Ammon's horn (tissue), 1 donor: Measurements from ENCODE around the gene PRPF6.
"Not testable (repeated sequence)": the region's sequence is repeated elsewhere in the genome, so short reads cannot be mapped to it uniquely, and the experiment has no call there.

Experiments
- DNase-seq: peaks from one replicate; pipeline ENCODE4 v3.0.0-alpha.2; 2016; ENCODE audit warnings: low spot score

PRPF6 gene

DNA sequence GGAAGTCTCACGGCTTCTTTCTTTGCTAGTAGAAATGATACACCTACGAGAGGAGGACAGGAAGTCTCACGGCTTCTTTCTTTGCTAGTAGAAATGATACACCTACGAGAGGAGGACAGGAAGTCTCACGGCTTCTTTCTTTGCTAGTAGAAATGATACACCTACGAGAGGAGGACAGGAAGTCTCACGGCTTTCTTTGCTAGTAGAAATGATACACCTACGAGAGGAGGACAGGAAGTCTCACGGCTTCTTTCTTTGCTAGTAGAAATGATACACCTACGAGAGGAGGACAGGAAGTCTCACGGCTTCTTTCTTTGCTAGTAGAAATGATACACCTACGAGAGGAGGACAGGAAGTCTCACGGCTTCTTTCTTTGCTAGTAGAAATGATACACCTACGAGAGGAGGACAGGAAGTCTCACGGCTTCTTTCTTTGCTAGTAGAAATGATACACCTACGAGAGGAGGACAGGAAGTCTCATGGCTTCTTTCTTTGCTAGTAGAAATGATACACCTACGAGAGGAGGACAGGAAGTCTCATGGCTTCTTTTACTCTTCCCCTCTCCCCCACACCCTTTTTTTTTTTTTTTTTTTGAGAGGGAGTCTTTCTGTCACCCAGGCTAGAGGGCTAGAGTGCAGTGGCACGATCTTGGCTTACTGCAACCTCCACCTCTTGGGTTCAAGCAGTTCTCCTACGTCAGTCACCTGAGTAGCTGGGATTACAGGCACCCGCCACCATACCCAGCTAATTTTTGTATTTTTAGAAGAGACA is 31.6 kb downstream of the PRPF6 start:
- not testable (repeated sequence) for DNase-seq

DNA sequence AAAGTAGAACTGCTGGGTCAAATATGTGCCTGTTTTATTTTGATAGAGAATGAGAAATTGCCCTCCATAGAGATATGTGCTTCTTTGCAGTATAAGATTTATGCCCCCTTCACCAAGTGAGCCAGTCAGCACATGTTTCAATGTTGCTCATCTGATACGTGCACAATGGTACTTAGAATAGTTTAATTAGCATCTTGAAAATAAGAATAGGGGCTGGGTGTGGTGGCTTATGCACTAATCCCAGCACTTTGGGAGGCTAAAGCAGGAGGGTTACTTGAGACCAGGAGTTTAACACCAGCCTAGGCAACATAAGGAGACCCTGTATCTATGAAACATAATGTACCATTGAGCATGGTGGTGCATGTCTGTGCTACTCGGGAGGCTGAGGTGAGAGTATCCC is 34.7 kb downstream of the PRPF6 start:
- DNase-seq, result no peak

DNA sequence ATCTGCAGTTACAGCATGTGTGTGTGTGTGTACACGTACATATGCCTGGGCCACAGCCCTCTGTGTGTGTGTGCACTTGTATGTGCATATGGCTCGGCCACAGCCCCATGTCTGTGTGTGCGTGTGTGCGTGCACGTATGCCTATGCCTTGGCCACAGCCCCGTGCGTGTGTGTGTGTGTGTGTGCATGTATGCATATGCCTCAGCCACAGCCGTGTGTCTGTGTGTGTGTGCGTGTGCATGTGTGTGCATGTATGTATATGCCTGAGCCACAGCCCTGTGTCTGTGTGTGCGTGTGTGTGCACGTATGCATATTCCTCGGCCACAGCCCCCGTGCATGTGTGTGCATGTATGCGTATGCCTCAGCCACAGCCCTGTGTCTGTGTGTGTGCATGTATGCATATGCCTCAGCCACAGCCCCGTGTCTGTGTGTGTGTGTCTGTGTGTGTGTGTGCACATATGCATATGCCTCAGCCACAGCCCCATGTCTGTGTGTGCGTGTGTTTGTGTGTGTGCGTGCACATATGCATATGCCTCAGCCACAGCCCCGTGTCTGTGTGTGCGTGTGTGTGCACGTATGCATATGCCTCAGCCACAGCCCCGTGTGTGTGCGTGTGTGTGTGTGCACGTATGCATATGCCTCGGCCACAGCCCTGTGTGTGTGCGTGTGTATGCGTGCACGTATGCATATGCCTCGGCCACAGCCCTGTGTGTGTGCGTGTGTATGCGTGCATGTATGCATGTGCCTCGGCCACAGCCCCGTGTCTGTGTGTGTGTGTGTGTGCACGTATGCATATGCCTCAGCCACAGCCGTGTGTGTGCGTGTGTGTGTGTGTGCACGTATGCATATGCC is 40.4 kb downstream of the PRPF6 start:
- DNase-seq, result no peak

DNA sequence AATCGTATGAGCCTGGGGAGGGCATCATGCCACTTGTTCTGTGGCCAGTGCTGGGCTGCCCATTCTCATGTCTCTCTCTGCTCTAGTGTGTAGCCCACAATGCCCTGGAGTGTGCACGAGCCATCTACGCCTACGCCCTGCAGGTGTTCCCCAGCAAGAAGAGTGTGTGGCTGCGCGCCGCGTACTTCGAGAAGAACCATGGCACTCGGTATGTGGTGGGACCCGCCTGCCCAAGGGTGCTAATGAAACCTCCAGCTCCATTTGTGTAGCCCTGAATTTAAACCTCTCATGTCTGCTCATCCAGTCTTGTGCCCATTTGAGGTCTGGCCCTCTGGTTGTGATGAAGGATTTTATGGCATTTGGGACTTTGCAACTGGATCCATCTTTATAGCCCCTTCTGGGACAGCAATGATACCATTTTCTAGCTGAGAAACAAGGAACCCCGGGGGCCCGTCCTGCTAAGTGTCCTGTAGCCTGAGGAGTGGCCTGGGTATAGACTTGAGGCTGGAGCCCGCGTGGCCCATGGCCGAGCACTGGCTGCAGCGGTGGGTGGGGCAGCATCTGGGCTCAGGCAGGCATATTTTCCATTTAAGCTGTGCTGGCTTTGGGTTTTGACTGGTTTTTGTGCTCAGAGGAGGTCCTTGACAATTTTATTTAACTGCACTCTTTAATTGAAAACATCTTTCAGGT is 41.9 kb downstream of the PRPF6 start:
- no peak for DNase-seq

DNA sequence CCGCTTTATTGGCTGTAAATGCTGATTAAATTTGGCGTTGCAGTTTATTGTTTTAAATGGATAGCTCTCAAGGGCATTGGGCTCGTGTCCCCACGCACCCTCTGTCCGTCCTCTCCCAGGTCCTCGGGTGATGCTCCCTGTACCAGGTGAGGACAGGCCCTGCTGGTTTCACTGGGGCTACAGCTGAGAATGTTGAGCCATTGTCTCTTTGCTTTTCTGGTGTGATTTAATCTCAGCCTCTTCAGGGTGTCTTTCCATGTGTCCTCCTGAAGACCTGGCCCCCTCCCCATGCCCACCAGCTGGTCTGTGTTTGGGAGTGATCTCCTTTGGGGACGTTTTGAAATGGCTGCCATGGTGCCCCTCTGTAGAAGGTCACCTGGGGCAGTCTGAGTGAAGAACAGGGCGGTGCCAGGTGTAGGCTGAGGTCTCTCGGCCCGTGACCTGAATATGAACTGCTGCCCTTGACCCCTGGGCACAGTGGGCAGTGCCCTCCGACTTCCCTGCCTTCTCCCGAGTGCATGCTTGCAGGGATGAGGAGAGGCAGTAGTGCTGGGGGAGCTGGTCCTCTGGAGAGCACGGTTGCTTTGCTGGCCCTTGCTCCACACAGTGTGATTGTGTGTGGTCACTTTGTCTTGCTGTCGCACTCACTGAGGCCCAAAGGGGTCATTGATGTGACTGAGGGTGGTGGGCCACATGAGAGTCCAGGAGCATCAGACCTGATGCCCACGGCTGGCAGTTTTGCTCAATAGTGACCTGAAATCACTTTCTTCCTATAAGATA is 42.6 kb downstream of the PRPF6 start:
- DNase-seq, result no peak

DNA sequence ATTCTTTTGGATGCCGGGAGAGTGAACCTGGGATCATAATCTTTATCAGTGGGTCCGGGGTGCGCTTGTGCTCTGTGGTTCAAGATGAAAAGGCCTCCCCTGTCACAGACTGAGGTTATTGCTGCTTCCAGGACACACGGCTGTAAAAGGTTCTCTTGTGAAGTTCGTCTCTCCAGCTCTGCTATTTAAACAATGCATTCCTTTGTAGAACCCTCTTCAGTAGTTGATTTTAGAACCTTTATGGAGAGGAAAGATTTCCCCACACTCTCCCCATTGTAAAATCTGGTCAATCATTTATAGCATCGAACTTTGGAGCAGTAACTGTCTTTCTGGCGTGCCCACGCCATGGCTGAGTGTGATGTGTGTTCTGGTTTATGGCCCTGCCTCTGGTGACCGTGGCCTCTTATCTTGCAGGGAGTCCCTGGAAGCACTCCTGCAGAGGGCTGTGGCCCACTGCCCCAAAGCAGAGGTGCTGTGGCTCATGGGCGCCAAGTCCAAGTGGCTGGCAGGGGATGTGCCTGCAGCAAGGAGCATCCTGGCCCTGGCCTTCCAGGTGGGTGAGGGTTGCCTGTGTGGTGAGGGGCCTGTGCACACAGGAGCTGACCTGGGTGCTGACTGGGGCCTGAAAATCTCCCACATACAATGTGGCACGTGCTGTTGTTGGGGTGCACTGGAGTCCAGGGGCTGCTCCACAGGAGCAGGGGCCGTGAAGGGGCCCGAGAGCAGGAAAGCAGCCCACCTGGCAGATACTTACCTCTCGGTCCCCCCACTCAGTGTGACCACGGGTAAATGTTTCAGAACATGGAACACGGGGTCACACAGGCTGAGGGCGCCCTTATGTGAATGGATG is 43.4 kb downstream of the PRPF6 start:
- no peak for DNase-seq

DNA sequence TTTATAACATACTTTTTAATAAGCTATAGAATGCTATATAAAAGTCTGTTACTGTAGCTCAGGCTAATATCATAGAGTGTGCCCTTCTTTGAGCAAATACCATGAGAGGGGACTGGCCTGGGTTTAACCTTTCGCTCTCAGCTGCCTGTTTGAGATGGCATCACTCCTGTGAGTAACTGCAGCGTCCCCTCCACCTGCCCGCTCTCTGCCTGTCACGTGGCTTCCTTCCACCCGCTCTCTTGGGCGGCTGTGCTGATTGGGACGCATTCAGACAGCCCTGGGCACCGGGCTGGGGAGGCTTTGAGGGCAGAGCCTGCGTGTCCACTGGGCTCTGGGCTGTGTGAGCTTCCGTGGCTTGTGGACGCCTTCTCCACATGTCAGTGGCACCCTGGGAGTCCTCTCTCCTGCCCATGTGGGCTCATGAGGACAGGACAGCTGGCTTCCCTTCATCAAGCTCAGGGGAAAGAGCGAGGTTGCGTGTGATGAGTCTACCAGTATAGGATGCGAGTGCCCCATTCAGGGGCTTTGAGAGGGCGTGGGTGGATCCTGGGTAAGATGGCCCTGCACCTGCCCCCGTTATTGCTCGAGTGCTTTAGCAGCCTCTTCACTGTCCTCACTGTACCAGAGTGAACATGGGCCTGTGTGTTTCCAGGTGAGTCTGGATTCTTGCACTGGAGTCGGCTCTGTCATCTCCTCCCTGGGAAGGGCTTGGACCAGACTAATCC is 44.3 kb downstream of the PRPF6 start:
- no peak for DNase-seq

DNA sequence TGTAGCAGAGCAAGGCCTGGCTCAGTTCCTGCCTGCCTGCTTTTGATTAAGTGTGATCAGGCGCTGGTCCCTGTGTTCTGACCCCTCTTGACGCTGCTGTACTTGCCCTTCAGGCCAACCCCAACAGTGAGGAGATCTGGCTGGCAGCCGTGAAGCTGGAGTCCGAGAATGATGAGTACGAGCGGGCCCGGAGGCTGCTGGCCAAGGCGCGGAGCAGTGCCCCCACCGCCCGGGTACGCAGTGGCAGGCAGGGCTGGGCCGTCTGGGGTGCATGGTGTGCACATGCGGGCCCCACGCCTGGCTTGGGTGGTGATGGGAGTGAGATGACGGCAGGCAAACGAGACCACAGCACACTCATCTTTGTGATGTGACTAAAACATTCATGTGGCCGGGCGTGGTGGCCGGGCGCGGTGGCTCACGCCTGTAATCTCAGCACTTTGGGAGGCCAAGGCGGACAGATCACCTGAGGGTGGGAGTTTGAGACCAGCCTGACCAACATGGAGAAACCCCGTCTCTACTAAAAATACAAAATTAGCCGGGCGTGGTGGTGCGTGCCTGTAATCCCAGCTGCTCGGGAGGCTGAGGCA is 45.0 kb downstream of the PRPF6 start:
- no peak for DNase-seq

DNA sequence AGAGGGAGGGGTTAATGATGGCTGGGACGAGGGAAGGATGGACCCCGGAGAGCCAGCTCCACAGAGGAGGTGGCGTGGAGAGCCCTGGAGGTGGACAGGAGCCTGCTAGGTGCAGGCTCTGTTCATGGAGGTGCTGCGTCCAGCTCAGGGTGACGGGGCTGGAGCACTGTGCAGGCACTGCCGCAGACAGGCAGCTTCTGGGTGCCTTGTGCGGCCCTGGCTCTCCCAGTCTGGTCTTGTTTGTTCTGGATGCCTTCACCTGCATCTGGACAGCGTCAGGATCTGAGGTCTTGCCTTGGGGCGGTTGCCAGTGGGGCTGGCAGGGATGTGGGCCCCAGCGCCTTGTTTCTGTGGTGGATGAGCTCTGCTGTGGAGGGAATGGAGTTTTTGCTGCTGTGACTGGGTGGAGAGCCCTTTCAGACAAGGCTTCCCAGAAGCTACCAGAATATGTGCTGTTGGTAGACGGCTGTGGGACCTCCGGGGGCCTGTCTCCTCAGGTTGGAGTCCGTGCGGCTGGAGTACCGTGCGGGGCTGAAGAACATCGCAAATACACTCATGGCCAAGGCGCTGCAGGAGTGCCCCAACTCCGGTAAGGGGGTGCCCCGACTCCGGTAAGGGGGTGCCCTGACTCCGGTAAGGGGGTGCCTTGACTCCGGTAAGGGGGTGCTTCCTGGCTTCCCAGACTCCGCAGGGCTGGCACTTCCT is 47.2 kb downstream of the PRPF6 start:
- no peak for DNase-seq

DNA sequence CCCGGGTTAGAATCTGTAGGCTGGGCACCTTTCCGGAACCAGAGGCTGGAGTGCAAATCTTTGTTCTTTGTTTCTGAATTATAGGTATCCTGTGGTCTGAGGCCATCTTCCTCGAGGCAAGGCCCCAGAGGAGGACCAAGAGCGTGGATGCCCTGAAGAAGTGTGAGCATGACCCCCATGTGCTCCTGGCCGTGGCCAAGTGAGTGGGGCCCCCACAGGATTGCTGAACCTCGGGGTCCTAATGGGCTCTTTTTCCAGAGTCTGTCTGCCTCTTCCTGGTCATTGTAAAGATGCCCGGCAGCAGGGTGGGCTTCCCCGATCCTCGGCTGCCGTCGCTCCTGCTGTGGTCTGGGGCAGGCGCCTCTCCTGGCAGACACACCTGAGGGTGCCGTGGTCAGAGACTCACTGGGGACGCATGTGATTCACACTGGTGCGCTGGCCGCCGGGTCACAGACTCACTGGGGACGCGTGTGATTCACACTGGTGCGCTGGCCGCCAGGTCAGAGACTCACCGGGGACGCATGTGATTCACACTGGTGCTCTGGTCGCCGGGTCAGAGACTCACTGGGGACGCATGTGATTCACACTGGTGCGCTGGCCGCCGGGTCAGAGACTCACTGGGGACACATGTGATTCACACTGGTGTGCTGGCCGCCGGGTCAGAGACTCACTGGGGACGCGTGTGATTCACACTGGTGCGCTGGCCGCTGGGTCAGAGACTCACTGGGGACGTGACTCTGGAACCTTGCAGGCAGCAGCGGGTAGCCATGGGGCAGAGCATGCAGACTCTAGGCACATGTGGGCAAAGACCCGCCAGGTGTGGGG is 48.6 kb downstream of the PRPF6 start:
- DNase-seq, result no peak

DNA sequence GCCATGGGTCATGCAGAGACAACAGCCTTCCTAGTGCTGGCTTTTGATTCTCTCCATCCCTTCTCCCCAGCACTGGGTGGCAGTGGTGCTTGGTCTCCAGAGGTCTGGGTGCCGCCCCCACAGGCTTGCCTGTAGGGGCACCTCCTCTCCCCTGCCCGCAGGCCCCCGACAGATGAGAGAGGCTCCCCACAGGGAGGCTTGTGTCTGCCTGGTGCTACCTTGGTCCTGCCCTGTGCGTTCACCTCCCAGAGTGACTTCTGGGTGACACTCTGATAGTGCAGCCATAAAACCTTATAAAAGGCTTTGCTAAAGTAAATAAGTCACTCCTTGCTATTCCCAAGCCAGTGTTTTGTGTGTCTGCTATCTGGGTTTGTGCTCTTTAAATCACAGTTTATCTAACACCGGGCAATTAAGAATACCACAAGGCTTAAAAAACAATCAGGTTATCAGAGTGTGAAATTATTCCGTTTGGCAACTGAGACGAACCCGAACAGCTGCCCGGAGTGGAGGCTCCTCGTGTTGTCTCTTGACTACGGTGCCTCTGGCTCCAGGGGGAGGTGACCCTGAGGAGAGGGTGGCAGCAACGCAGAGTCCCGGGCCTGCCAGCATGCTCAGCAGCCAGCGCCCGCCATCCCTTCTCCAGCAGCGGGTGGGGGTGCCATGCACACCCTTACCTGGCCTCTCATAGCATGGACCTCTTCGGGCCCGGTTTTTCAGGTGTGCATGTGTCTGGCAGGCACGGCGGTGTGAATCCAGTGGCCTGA is 49.6 kb downstream of the PRPF6 start:
- no peak for DNase-seq

DNA sequence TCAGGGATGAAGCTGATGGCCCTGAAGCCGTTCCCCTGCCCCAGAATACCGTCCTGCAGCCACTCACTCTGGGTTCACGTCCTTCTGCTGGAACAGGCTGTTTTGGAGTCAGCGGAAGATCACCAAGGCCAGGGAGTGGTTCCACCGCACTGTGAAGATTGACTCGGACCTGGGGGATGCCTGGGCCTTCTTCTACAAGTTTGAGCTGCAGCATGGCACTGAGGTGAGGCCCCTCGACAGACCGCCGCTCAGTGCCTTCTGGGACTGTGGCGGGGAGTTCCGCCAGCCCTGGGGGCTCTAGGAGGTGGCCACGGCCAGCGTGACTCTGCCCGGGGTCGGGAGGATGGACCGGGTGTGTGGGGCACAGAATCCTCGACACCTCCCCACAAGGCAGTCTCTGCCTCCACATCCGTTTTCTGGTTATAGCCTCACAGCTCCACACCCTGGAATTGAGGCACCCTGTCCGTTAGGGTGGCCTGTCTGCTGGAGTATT is 50.9 kb downstream of the PRPF6 start:
- DNase-seq, result no peak

DNA sequence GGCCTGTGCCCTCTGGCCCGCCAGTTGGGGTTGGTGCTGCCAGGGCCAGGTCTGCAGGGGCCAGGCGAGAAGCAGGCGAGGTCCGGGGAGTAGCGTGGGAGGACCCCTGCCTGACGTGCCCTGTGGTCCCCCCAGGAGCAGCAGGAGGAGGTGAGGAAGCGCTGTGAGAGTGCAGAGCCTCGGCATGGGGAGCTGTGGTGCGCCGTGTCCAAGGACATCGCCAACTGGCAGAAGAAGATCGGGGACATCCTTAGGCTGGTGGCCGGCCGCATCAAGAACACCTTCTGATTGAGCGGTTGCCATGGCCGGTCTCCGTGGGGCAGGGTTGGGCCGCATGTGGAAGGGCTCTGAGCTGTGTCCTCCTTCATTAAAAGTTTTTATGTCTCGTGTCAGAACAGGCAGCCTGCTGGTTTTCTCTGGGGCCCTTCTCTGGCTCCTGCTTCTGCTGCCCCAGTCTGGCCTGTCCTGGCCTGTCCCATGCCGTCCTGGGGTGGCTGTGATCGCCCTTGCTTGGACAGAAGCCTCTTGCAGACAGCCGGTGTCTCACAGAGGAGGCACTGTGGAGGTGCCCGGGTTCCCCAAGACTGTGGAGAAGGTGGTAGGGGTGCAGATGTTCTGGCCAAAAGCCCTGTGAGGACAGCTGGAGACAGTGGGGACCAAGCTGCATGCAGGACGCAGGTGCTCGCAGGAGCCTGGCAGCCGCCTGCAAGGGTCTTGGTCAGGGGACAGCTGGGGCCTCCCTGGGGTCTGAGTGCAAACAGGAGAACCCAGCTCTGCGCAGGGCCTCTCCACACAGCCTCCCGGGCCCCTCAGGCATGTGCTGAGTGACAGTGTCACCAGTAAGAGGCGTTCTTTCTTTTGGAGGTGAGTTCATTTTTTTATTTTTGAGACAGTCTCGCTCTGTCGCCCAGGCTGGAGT is 52.0 kb downstream of the PRPF6 start:
- DNase-seq, result no peak

DNA sequence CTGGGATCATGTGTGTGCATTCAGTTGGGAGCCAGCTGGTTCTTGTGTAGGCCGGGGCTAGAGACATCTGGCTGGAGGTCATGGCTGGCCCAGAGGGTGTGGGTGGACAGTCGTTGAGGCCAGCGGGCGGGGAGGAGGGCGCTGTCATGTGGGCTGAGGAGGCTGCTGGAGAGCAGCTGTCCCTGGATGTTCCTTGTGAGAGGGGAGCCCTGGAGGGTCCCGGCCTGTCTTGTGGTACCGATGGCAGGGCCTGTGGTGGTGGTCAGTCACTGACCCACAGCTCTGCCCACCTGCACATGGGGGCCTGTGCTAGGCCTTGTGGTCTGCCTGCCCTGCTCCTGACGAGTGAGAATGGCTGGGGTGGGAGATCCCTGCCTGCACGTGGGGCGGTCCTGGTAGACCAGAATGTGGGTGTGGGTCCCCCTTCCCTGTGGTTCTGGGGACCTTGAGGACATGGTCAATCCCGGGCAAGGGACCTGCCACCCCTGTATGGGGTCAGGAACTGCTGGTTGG is 53.1 kb downstream of the PRPF6 start:
- no peak for DNase-seq

DNA sequence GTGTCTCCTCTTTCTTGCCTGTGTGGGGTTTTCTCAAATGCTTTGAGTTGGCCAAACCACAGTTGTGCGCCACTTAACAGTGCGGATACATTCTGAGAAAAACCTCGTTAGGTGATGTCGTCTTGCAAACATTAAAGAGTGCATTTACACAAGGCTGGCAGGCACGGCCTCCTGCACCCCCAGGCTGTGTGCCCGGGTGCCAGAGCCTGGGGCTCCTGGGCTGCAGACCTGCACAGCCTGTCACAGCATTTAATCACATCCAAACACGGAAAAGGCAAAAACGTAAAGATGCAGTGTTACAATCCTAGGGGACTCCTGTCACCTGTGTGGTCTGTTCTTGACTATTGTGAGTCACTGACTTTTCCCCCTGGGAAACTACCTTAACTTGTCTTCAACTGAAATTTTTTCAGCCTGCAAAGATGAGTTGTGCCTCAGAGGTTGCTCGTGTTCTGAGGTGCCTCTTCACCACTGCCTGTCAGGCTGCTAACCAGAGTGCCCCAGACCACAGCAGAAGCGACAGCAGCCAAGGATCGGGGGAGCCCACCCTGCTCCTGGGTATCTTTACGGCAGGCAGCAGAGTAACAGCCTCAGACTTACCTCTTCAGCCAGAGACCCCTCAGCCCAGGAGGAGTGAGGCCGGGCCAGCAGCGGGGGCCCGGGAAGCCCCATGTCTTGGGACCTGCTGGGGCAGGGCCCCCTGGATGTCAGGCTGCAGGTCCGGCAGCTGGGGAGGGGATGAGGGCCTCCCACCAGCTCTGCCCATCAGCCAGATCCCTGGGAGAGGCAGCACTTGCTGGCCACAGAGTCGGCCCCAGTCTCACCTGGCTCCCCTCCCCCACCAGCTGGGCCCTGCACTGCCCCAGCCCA is 54.4 kb downstream of the PRPF6 start:
- DNase-seq, result no peak
